GM21717 (cell line): ENCODE results near the gene DMWD.

ENCODE experiments used
- ATAC-seq: cut with Tn5 transposase; IDR thresholded peaks from one replicate; pipeline ENCODE4 v1.9.1; 2021; ENCODE audit warnings: mild to moderate bottlenecking, moderate library complexity; ENCODE audit not compliant: unreplicated experiment

The DMWD gene

DNA sequence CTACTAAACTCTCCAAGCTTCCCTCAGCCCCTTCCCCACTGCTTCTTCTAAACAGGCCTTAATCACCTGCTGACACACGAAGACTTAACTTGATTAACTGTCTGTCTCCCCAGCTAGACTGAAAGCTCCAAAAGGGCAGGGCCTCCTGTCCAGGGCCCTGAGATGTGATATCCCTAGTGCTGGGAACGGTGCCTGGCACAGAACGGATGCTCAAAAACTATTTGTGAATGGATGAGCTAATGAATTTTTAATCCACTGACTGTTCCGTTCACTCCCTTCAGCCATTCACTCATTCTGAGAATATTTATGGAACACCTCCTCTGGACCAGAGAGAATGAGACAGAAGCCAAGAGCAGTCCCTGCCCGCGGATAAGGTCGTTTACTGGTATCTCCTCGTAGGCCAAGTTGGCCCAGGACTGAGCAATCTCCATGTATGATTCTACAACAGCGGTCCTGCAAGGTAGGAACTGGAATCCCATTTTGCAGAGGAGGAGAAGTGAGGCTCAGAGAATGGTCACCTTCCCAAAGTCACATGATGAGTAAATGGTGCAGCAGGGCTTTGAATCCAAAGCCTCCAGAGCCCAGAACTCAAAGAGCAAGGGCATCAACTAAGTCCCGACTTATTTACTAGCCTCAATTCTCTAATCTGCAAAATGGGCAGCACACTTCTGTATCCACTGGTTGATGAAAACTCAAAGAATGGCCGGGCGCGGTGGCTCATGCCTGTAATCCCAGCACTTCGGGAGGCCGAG, 3.4 kb downstream of the DMWD start:
- ATAC-seq, result no peak

DNA sequence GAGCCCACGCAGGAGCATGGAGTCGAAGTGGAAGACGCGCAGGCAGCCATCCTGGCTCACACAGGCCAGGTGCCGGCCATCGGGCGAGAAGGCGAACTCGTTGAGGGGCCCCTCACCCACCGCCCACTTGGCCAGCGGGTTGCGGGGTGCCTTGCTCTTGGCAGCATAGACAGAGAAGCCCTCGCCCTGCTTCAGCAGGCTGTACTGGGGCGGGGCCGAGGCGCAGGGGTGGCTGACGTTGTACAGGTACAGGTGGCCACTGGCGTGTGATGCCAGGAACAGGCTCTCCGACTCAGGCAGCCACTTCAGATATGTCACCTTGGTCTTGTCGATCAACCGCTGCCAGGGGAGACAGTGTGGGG, 6.1 kb downstream of the DMWD start:
- no peak for ATAC-seq

DNA sequence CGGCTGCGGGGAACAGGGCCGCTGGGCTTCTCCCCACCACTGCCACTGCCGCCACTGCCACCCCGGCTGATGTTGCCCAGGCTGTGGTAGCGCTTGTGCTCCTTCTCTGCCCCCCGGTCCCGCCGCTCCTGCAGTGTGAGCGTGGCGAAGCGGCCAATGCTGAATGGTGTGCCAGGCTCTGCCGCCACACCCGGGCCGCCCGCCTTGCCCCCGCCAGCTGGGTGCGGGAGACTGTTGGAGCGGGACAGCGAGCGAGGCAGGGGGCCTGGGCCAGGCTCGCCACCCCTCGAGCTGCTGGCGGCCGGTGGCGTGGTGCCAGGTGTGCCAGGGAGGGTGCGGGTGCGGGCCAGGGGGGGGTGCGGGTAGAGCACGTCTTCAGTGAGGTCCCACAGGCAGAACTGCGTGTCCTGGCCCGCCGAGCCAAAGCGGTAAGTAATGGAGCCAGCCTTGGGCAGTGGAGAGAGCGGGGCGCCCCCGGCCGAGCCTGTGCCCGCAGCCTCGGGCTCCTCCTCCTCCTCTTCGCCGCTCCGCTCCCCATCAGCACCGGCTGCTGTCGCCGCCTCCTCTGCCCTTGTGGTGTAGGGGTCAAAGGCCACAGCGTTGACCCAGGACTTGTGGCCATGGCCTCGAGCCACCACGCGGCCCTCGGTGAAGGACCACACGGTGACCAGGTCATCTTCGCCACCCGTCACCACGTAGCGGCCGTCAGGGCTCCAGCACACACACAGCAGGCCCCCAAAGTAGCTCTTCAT, 6.7 kb downstream of the DMWD start:
- ATAC-seq, result no peak

DNA sequence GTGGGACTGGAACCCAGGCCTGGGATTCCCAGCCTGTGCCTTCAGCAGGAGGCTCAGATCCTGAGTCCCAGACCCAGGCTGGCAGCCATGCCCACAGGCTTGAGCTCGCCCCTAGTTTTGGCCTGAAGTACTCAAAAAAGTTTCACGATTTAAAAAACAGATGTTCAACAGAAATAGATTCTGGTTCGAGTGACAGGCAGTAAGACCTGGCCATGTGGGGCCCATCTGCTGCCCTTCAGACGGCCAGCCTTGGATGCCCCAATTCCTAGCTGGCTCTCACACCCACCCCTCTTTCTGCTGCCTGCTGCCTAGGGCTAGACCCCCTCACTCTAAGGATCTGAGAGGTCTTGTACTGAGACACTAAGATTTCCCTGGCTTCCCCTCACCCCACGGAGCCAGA, 7.5 kb downstream of the DMWD start:
- ATAC-seq, result no peak

DNA sequence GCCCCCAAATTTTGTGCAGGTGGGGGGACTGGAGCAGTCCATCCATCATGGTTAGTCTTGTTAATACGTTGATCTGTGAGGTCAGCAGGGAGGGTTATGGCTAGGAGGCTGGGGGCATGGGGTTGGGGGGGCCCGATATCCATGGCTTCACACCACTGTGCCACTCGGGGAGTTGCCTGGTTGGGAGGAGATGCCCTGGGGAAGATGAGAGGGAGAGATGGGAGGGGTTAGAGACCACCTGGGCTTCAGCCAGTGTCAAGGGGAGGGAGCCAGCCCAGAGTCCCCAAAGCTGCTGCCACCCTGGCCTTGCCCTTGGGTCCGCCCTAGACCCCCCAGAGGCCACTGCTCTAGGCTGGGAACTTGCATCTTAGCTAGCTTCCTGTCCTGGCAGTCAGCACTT, 8.5 kb downstream of the DMWD start:
- no peak for ATAC-seq

DNA sequence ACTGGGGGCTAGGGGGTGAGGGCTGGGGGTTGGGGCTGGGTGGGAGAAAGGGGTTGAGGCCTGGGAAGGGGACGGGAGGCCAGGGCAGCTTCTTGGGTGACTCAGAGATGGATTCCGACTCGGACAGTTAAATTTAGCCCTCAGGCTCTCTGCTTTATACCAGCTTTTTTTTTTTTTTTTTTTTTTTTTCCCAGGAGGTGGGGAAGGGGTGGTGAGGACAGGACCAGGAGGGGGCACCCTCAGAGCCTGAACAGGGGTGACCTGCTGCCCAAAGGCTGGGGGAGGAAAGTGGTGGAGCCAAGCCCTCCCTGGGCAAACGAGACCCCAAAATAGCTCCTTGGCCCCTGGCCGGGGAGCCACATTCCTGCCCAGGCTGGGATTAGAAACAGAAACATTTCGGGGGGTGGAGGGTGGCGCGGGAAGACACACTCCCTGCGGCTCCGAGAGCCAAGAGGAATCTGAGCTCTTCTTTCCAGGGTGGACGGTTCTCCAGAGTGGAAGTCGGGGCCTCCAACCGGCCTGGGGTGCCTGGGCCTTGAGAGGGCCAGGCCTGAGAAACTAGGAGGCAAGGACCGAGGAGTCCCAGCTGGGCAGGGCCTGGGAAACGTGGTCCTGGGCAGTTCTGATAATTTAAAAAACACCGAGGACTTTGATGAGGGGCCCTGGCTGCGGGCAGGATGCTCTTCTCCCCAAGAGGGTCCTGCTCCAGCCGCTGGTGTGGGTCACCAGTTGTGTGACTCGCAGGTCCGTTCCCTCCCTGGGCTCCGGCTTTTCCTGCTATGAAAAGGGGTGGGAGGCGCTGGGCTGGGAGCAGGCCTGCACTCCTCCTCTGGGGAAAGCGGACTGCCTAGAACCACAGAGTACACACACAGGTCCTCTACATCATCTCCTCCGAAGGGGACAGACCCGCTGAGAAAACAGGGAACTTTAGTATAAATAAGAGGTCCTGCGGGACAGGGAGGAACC, 9.5 kb downstream of the DMWD start:
- no peak for ATAC-seq

DNA sequence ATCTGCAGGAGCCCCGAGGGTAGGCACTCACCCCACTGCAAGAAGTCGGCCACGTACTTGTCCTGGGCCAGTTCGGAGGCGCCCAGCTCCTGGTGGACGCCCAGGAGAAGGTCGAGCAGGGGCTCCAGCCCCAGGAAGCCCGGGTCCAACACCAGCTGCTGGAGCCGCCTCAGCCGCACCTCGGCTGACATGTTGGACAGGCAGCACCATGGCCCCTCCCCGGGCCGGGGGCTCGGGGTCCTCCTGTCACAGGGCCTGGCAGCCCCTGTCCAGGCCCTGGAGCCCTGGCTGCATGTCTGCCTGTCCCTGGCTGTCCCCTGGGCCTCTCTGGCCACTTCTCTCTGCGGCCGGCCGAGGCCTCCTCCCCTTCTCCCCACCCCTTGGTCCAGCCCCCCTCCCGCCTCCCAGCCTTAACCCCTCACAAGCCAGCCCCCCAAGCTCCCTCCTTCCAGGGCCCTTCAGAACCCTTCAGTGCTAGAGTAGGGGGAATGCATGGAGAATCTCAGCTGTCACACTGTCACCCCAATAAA, 10.4 kb downstream of the DMWD start, which contains the start of gene DMPK:
Gene DMPK (minus strand): TSS at position 329 of the 530 bp plus-strand sequence. CDS start 138 bp downstream, at position 191.
- no peak for ATAC-seq

DNA sequence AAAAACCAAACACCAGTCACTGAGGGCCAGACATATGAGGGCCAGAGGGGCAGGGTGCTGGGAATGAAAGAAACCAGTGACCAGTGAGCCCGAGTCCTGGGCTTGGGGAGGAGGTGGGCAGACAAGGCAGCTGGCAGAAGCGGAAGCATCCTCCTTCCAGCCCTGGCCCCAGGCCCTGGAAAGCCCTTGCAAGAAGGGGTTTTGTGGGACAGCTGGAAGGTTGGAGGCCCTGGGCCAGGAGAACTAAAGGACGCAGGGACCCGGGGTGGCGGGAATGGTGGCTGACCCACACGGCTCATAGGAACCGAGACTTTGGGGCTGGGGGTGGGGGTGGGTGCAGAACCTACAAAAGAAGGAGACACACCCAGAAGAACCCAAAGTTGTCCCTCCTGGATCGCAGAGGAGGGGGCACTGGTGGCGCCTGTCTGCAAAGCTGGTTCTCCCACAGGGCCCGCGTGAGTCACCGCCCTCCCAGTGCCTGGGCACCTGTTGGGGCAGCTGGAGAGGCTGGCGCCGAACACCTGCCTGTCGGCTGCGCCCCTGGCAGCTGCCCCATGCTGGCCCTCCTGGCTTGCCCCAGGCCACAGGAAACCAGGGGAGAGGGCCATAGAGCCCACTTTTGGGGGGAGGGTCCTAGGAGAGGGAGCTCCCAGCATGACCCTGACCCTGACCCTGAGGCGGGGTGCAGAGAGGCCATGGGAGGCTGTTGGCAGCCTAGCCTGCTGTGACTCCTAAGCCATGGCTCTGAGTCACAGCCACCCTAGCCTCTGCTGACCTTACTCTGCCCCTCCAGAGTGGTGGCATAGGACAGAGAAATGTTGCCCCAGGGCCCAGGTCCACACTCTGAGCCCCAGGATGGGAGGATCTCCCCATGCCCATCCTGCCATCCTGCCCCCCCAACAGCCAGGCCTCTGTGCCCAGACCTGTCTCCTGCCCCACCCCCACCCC, 11.2 kb downstream of the DMWD start:
- ATAC-seq, result no peak

DNA sequence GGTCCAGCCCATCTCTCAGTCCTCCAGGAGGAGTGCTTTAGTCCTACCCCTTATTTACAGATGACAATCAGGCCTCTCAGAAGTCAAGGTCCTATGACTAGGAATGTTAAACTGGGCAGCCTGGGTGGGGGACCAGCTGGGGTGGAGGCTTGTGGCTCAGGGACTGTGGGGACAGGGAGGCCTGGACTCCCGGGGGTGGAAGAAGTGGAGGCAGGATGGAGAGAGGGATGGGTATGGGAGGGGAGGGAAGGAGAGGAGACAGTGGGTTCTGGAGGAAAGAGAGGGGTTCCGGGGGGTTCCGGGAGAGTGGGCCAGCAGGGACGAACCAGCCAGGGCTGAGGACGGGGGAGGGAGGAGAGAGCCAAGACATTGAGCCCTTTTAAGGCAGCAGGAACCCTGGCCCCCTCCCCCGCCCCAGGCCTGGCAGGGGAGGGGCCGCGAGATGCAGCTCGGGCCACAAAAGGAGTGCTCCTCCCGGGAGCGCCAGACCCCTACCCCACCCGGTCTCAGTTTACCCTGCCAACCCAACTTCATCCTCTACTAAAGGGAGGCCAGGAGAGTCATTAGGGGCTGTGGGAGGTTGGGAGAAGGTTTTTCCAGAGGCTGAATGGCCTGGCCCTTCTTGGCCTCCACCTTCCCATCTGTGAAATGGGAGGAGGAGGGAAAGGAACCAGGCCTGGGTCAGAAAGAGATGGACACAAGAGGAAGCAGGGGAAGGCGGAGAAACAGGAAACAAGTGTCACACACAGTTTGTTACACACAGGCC, 12.0 kb downstream of the DMWD start:
- no peak for ATAC-seq

DNA sequence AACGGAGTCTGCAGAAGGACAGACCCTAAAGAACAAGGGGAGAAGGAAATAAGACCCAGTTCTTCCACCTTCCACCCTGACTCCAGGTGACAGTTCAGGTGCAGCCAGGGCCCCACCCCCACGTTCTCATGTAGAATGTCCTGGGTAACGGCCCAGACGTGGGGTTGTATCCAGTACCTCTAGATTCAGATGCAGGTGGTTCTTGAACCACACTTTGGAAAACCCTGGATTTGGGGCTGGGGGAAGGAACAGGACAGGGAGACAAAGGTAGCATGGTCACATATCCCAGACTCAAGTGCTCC, 12.5 kb downstream of the DMWD start:
- no peak for ATAC-seq

DNA sequence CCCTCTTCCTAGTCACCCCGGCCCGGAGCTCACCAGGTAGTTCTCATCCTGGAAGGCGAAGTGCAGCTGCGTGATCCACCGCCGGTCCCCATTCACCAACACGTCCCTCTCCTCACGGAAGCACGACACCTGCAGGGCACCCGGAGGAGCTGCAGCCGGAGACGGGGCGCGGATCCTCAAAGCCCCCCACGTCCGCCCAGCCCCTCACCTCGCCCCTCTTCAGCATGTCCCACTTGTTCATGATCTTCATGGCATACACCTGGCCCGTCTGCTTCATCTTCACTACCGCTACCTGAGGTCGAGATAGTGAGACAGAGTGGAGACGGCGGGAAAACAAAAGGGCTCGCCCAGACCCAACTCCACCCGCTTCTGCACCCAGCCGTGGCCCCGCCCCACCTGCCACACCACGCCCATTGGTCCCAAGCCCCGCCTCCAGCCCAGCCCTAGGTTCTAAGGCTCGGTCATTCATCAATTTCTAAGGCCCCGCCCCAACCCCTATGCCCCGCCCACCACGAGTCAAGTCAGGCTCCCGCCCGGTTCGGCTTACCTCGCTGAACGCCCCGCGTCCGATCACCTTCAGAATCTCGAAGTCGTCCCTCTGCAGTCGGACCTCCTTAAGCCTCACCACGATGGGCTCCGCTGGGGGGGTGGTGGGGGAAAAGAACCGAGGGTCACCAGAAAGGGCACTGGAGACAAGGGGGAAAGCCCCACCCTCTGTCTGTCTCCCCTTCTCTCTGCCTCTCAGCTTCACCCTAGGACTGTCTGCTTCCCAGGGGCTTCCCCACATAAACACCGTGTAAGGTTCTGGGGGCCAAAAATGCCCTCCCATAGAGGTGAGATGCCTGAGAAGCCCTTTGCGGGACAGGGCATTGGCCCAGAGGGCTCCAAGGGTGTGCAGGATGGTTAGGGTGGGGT, 13.2 kb downstream of the DMWD start:
- peak; percentile 69 for ATAC-seq

DNA sequence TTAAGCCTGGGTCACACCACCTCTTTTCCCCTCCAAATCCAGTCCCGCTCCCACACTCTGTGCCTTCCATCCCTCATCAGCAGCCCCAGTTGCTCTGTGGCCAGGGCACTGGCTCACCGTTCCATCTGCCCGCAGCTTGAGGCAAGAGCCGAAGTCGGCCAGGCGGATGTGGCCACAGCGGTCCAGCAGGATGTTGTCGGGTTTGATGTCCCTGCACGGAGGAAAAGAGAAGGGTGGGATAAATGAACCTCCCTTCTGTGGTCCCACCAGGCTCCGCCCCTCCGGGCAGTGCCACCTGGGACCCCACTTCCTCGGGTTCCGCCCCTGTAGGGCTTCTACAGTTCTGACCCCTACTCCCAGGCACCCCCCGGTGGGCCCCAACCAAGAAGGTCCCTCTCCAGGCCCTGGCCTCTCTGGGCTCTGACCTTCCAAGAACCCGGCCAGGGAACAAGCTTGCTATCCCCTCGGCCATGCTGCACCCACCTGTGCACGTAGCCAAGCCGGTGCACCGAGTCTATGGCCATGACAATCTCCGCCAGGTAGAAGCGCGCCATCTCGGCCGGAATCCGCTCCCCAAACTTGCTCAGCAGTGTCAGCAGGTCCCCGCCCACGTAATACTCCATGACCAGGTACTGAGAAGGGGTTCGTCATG, 14.5 kb downstream of the DMWD start:
- no peak for ATAC-seq

DNA sequence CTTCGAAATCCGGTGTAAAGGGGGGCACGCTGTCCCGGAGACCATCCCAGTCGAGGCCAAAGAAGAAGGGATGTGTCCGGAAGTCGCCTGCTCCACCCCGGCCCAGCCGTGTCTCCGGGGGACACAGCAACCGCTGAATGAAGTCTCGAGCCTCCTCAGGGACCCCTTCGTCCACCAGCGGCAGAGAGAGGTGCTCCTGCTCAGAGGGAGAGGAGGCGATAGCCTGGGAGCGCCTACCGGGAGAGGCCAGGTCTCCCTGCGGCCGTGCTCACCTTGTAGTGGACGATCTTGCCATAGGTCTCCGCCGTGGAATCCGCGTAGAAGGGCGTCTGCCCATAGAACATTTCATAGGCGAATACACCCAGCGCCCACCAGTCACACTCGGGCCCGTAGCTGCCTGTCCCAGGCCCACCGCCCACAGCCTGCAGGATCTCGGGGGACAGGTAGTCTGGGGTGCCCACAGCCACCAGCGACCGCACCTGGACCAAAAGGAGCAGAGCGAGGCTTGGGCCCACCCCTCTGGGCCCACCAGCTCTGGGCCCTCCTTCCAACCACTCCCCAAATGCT, 15.2 kb downstream of the DMWD start:
- ATAC-seq, result no peak

DNA sequence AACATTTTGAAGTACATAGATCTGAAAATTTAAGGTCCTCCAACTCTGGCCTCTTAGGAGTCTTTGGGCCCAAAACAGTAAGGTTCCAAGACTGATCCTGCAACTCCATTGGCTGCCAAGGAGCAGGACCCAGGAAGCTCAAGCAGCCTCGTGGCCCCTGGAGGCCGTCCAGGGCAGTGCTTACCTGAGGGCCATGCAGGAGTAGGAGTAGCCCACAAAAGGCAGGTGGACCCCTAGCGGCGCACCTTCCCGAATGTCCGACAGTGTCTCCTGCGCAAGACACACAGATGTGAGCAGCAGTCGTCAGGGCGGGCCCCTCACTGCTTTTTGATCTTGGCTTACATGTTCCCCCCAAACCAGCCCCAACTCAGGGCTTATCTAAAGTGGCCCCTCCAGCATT, 17.9 kb downstream of the DMWD start:
- ATAC-seq, result no peak

DNA sequence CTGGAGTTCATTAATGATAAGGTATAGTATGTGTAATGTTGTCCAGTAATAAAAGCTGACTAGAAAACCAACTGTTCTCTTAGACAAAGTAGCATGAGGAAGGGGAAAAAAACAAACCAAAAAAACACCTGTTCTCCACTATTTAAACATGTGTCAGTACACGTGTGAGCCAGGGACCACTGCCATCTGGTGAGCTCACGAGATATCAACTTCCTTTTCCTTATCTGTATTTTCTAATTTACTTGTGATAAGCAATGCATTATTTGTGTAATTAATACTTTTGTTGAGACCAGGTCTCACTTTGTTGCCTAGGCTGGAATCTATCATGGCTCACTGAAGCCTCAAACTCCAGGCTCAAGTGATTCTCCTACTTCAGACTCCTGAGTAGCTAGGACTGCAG, 19.3 kb downstream of the DMWD start:
- no peak for ATAC-seq

DNA sequence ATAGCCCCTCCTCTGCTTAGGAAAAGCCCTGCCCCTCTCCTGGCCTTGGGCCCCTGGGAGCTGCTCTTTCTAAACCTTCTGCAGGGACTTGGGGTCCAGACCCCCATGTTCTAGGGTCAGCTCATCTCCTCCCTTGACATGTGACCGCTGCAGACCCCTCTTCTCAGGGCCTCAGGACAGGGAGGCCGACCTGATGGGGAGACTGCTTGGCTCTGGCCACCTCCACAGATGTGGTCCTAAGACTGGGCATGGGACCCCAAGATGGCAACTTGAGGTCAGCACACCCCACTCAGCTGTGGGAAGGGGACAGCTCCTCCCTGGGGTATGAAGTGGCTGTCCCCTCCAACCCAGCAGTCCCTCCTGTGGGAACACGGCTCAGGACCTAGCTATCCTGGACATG, 19.7 kb downstream of the DMWD start:
- no peak for ATAC-seq

DNA sequence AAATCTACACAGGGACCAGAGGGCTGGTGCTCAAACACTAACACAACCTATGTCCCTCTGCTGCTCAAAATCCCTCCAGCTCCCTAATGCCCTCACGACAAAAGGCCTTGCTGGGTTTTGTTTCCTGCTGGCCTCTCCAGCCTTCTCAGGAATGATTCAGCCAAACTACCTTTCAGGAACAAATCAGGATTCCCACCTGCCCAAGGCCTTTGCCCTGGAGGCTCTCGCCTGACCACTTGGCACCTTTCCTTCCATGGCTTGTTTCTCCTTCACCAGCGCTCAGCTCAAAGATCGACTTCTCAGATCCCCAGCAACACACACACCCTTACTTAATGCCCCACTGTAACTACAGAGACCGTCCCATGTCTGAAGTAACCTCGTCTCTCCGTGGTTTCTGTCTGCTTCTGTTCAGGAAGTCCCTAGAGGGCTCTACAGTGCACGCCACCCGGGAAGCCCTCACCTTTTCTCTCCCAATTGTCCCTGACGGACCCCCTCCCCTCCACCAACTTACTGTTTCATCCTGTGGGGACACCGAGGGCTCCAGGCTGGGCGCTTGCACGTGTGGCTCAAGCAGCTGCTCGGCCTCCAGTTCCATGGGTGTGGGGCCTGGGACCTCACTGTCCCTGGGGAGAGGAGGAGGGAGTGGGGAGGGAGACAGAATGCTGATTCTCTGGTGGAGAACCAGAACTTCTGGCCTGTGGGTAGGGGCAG, 20.4 kb downstream of the DMWD start:
- ATAC-seq, result no peak
